Stomach (tissue), 9 donors: ENCODE measurements around the gene CHMP3. TPM values are rescaled to one million over a fixed set of nuclear protein-coding genes. Genes with fewer than 3 reads are reported as not detected.
A peak's percentile ranks its signal among the peaks of the same experiment; 100 is the strongest.

ENCODE experiments used
- DNase-seq, 2 donors: peaks; one replicate each; pipeline versions ENCODE4 v3.0.0 to v3.0.0-alpha.2; 2013 to 2019
- H3K27ac ChIP-seq, 5 donors: fragments of 200-600 bp in 4 of 5; sonication (generic) in 4 of 5; one replicate each; pipeline ENCODE4 v1.5.1; 2013 to 2019; ENCODE audit warnings: mild to moderate bottlenecking in 1 of 5, moderate library complexity in 1 of 5
- H3K27me3 ChIP-seq, 3 donors: fragments of 200-600 bp; sonication (generic); one replicate each; pipeline ENCODE4 v1.5.1; 2017 to 2019; ENCODE audit warnings: mixed run types in 1 of 3
- H3K36me3 ChIP-seq, 4 donors: fragments of 200-600 bp; sonication (generic); 1 replicate in 3 of 4; 2 replicates in 1 of 4; pipeline ENCODE4 v1.5.1; 2016 to 2019
- H3K4me1 ChIP-seq, 4 donors: fragments of 200-600 bp; sonication (generic); one replicate each; pipeline ENCODE4 v1.5.1; 2016 to 2019
- H3K4me3 ChIP-seq, 4 donors: fragments of 200-600 bp; sonication (generic) in 3 of 4; one replicate each; pipeline ENCODE4 v1.5.1; 2016 to 2019; ENCODE audit warnings: mild to moderate bottlenecking in 1 of 4
- H3K9me3 ChIP-seq, 4 donors: fragments of 200-600 bp; sonication (generic); one replicate each; pipeline ENCODE4 v1.5.1; 2016 to 2019
- CTCF ChIP-seq, 7 experiments: fragments of 450-650 bp in 4 of 7; fragments of 200-600 bp in 3 of 7; sonication (generic) in 3 of 7; IDR thresholded peaks; one replicate each; pipeline ENCODE4 v1.5.1; 2016 to 2019; ENCODE audit warnings: antibody characterized with exemption in 7 of 7, control low read depth in 2 of 7, mild to moderate bottlenecking in 1 of 7
- EP300 ChIP-seq: sonication (generic); formaldehyde crosslinking; IDR thresholded peaks from one replicate; pipeline ENCODE4 v1.6.1; 2017; ENCODE audit warnings: antibody characterized with exemption
- POLR2A ChIP-seq, 4 donors: fragments of 450-650 bp; IDR thresholded peaks; one replicate each; pipeline ENCODE4 v1.6.1; 2016; ENCODE audit warnings: antibody characterized with exemption in 4 of 4, control low read depth in 2 of 4, mild to moderate bottlenecking in 1 of 4, moderate library complexity in 1 of 4
- POLR2AphosphoS5 ChIP-seq, 3 donors: sonication (generic); formaldehyde crosslinking; IDR thresholded peaks; one replicate each; pipeline ENCODE4 v1.6.1; 2016; ENCODE audit warnings: antibody characterized with exemption in 3 of 3
- WGBS, 5 donors: extraction: QIAGEN DNeasy Blood & Tissue Kit in 3 of 5; methylation state at CpG; one replicate each; pipeline versions ENCODE4 v1.1.5 to v1.1.7; 2013 to 2018; 5-methylcytosine and 5-hydroxymethylcytosine counted together
- intact Hi-C: fragments of 100-400 bp; cut with DNase I; formaldehyde crosslinking; loops from one replicate; pipeline ENCODE4 v1.15.1; 2023; ENCODE audit warnings: low total_unique reads
- polyA plus RNA-seq, 3 donors: library from polyadenylated mRNA; stranded (reverse); fragments of 200-250 nt; gene quantifications; one replicate each; pipeline ENCODE4 v1.2.3, GENCODE V29; 2013
- total RNA-seq, 5 donors: library from RNA; depleted of rRNA; stranded (reverse); fragments of >200 nt; gene quantifications; one replicate each; pipeline versions ENCODE4 v1.1.0 to v1.2.3, GENCODE V29; 2014 to 2016
- donor health status: healthy with polysubstance abuse.
- donor health status: Bipolar disorder and iron deficiency.
- donor health status: healthy.

The CHMP3 gene
- total and polyA plus RNA-seq, 8 donors: 25.7 to 158 (median 87.4) TPM

- DNase-seq: peak in 1 of 2 donors; percentile 4
- Histone ChIP-seq H3K27ac (no peak overlapping the region), H3K9me3 (peaks cover 0 to 18% (median 9%) of the 10 kb centered on the region in 4 donors), H3K27me3 (no peaks in the 10 kb centered on the region), H3K4me3 (no peak overlapping the region), H3K36me3 (peaks cover 5 to 20% (median 15%) of the 10 kb centered on the region in 4 donors), H3K4me1 (peaks cover 0 to 26% (median 7%) of the 10 kb centered on the region in 4 donors)
- intact Hi-C loops: no loop called here
- TF ChIP-seq CTCF (IDR thresholded peaks at IDR 0.05) (no peak), EP300 (no peak), POLR2AphosphoS5 (IDR thresholded peaks at IDR 0.05) (no peak), POLR2A (IDR thresholded peaks at IDR 0.05) (no peak)
- 80 to 91% (median 80%) methylated on average over 2 of the region's 2 CpGs for WGBS, 5 donors
Observed at GRCh38 chr2:86543793-86544192, 19.4 kb downstream of the CHMP3 start.

- H3K4me3 ChIP-seq: no peak overlapping the region
- H3K4me1 ChIP-seq: peaks cover 0 to 26% (median 7%) of the 10 kb centered on the region in 4 donors
- H3K36me3 ChIP-seq: peaks cover 0 to 16% (median 10%) of the 10 kb centered on the region in 4 donors
- TF ChIP-seq POLR2A (IDR thresholded peaks at IDR 0.05) (no peak), EP300 (no peak), CTCF (IDR thresholded peaks at IDR 0.05) (no peak), POLR2AphosphoS5 (IDR thresholded peaks at IDR 0.05) (no peak)
- H3K27ac ChIP-seq: no peak overlapping the region
- peaks cover 0 to 15% (median 7%) of the 10 kb centered on the region in 4 donors for H3K9me3 ChIP-seq
- intact Hi-C loops: no loop called here
- WGBS, 5 donors: 61 to 84% (median 75%) methylated on average over 2 of the region's 2 CpGs
- no peak for DNase-seq
- no peaks in the 10 kb centered on the region for H3K27me3 ChIP-seq
Observed at GRCh38 chr2:86543335-86543734, 19.9 kb downstream of the CHMP3 start.

- H3K27ac ChIP-seq: no peak overlapping the region
- no peak for DNase-seq
- TF ChIP-seq POLR2A (IDR thresholded peaks at IDR 0.05): no peak
- TF ChIP-seq POLR2AphosphoS5 (IDR thresholded peaks at IDR 0.05): no peak
- no peak for TF ChIP-seq CTCF (IDR thresholded peaks at IDR 0.05)
- no peak for TF ChIP-seq EP300
- peaks cover 0 to 16% (median 10%) of the 10 kb centered on the region in 4 donors for H3K36me3 ChIP-seq
- peaks cover 0 to 15% (median 7%) of the 10 kb centered on the region in 4 donors for H3K9me3 ChIP-seq
- H3K4me1 ChIP-seq: peaks cover 0 to 26% (median 7%) of the 10 kb centered on the region in 4 donors
- 42 to 62% (median 48%) methylated on average over 1 of the region's 1 CpG for WGBS, 5 donors
- no peaks in the 10 kb centered on the region for H3K27me3 ChIP-seq
- no peak overlapping the region for H3K4me3 ChIP-seq
- intact Hi-C loops: no loop called here
Observed at GRCh38 chr2:86542814-86543213, 20.4 kb downstream of the CHMP3 start.

- Histone ChIP-seq H3K36me3 (peaks cover 0 to 10% (median 10%) of the 10 kb centered on the region in 4 donors), H3K4me3 (no peak overlapping the region), H3K27ac (peak overlapping the region in 1 of 5 donors; percentile 44), H3K27me3 (no peaks in the 10 kb centered on the region), H3K9me3 (peaks cover 0 to 12% (median 5%) of the 10 kb centered on the region in 4 donors), H3K4me1 (peaks cover 0 to 26% (median 7%) of the 10 kb centered on the region in 4 donors)
- 45 to 63% (median 52%) methylated on average over 2 of the region's 2 CpGs for WGBS, 5 donors
- intact Hi-C loops: no loop called here
- TF ChIP-seq CTCF (IDR thresholded peaks at IDR 0.05) (no peak), EP300 (no peak), POLR2A (IDR thresholded peaks at IDR 0.05) (no peak), POLR2AphosphoS5 (IDR thresholded peaks at IDR 0.05) (no peak)
- peak in 1 of 2 donors; percentile 8 for DNase-seq
Observed at GRCh38 chr2:86541334-86541733, 21.9 kb downstream of the CHMP3 start.
